Measurements from ENCODE around the gene AKAP7.

GRCh38 chr6:131093334-131093733 is 41.9 kb upstream of the AKAP7 start:
- TF ChIP-seq CTCF (IDR thresholded peaks at IDR 0.05) (no peak), POLR2A (IDR thresholded peaks at IDR 0.05; ENCODE audit: low read depth) (no peak), EP300 (IDR thresholded peaks at IDR 0.05) (no peak), POLR2AphosphoS5 (IDR thresholded peaks at IDR 0.05) (no peak)
